Upper lobe of left lung (tissue), 6 donors: ENCODE results near the gene NEDD8. TPM values are rescaled to one million over a fixed set of nuclear protein-coding genes. Genes with fewer than 3 reads are reported as not detected.
"Not testable (repeated sequence)": the region's sequence is repeated elsewhere in the genome, so short reads cannot be mapped to it uniquely, and the experiment has no call there.

Experiments
- ATAC-seq, 2 donors: fragments of 200-7000 bp; cut with Tn5 transposase; one replicate each; pipeline ENCODE4 v1.9.1; 2022; ENCODE audit warnings: mild to moderate bottlenecking in 2 of 2, moderate library complexity in 2 of 2; ENCODE audit not compliant: low FRiP score in 2 of 2
- DNase-seq, 2 donors: peaks; one replicate each; pipeline ENCODE4 v3.0.0-alpha.2; 2019 to 2020
- H3K27ac ChIP-seq, 4 donors: fragments of 200-600 bp; sonication (generic); one replicate each; pipeline ENCODE4 v1.5.1; 2016 to 2019
- H3K27me3 ChIP-seq, 4 donors: fragments of 200-600 bp; sonication (generic); one replicate each; pipeline ENCODE4 v1.5.1; 2017 to 2019
- H3K36me3 ChIP-seq, 4 donors: fragments of 200-600 bp; sonication (generic); one replicate each; pipeline ENCODE4 v1.5.1; 2016 to 2019
- H3K4me1 ChIP-seq, 4 donors: fragments of 200-600 bp; sonication (generic); one replicate each; pipeline ENCODE4 v1.5.1; 2018 to 2019
- H3K4me3 ChIP-seq, 4 donors: fragments of 200-600 bp; sonication (generic); one replicate each; pipeline ENCODE4 v1.5.1; 2017 to 2019; ENCODE audit warnings: mild to moderate bottlenecking in 2 of 4, moderate library complexity in 1 of 4
- H3K9me3 ChIP-seq, 4 donors: fragments of 200-600 bp; sonication (generic); one replicate each; pipeline ENCODE4 v1.5.1; 2018 to 2019
- EP300 ChIP-seq, 4 donors: sonication (generic); formaldehyde crosslinking; IDR thresholded peaks; one replicate each; pipeline ENCODE4 v1.5.1; 2017; ENCODE audit warnings: antibody characterized with exemption in 4 of 4, control low read depth in 2 of 4
- POLR2A ChIP-seq, 4 donors: fragments of 450-650 bp; IDR thresholded peaks; one replicate each; pipeline ENCODE4 v1.5.1; 2016 to 2017; ENCODE audit warnings: antibody characterized with exemption in 4 of 4, mild to moderate bottlenecking in 2 of 4
- POLR2AphosphoS5 ChIP-seq, 2 donors: sonication (generic); formaldehyde crosslinking; IDR thresholded peaks; one replicate each; pipeline ENCODE4 v1.5.1; 2017; ENCODE audit warnings: antibody characterized with exemption in 2 of 2
- WGBS, 2 donors: methylation state at CpG; one replicate each; pipeline ENCODE4 v1.1.5; 2017 to 2018; 5-methylcytosine and 5-hydroxymethylcytosine counted together
- total RNA-seq, 6 donors: library from RNA; depleted of rRNA in 4 of 6; stranded (reverse); fragments of >200 nt in 4 of 6; gene quantifications; one replicate each; pipeline versions ENCODE4 v1.1.0 to v1.2.1, GENCODE V29; 2016 to 2021
- TF ChIP-seq, protein P1 (sequence below), 6 experiments: fragments of 450-650 bp in 4 of 6; fragments of 200-600 bp in 2 of 6; sonication (generic) in 2 of 6; IDR thresholded peaks; one replicate each; pipeline ENCODE4 v1.5.1; 2016 to 2019; ENCODE audit warnings: antibody characterized with exemption in 6 of 6
- donor health status: DM: no; HTN: no; CAD: no; lungs with moderate emphysema.
- donor health status: DM: no; HTN: yes; CAD: no; lungs with severe emphysema.

Gene NEDD8
- total RNA-seq, 6 donors from 2014 or later: 39.8 to 144 (median 121) TPM

DNA sequence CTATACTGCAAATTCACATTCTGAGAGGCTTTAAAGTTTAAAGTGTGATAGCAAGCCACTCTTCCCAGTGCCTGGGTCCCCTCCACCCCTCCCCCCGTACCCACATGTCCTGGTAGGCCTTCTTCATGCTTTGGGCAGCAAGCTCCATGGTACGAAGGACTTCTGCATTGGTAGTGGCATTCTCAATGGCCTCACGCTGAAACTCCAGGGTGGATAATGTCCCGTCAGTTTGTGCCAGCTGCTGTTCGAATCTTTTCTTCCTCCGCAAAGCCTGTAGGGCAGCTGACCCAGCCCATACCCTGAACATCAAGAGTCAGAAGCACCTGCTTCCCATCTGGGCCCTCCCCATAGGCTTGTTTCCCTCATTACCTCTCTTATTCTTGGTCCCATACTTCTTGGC, 20.9 kb downstream of the NEDD8 start:
- TF ChIP-seq POLR2AphosphoS5 (IDR thresholded peaks at IDR 0.05): no peak
- TF ChIP-seq, protein P1, sequence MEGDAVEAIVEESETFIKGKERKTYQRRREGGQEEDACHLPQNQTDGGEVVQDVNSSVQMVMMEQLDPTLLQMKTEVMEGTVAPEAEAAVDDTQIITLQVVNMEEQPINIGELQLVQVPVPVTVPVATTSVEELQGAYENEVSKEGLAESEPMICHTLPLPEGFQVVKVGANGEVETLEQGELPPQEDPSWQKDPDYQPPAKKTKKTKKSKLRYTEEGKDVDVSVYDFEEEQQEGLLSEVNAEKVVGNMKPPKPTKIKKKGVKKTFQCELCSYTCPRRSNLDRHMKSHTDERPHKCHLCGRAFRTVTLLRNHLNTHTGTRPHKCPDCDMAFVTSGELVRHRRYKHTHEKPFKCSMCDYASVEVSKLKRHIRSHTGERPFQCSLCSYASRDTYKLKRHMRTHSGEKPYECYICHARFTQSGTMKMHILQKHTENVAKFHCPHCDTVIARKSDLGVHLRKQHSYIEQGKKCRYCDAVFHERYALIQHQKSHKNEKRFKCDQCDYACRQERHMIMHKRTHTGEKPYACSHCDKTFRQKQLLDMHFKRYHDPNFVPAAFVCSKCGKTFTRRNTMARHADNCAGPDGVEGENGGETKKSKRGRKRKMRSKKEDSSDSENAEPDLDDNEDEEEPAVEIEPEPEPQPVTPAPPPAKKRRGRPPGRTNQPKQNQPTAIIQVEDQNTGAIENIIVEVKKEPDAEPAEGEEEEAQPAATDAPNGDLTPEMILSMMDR (IDR thresholded peaks at IDR 0.05): no peak
- Histone ChIP-seq H3K4me3 (no peak overlapping the region), H3K27ac (no peak overlapping the region), H3K4me1 (peaks cover 18 to 45% (median 26%) of the 10 kb centered on the region in 4 donors), H3K9me3 (no peaks in the 10 kb centered on the region), H3K27me3 (no peaks in the 10 kb centered on the region), H3K36me3 (peaks cover 14 to 52% (median 45%) of the 10 kb centered on the region in 4 donors)
- DNase-seq (no peak), ATAC-seq (no peak)
- 93 to 100% methylated on average over 6 of the region's 6 CpGs for WGBS, 2 donors

DNA sequence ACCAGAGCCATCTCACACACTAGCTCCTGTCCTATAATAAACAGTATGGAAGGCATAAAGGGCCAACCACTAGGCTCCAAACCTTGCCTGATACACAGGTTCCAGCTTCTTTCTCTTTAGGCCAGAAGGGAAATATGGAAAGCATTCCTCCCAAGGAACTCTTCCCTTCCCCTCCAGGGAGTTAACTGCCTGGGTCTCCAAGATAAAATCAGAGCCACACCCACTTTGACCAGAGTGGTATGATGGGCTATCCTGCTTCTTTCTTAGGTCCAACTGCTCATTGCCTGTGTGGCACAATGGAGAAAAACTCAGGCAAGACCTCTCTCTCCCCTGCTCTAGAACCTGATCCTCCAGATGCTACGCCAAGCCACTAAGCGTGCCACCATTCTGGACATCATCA, 24.5 kb downstream of the NEDD8 start:
- ATAC-seq: no peak
- 95 to 100% methylated on average over 2 of the region's 2 CpGs for WGBS, 2 donors
- DNase-seq: no peak
- no peak for TF ChIP-seq EP300 (IDR thresholded peaks at IDR 0.05)
- TF ChIP-seq POLR2A (IDR thresholded peaks at IDR 0.05): no peak
- TF ChIP-seq, protein P1 (IDR thresholded peaks at IDR 0.05): no peak
- no peak for TF ChIP-seq POLR2AphosphoS5 (IDR thresholded peaks at IDR 0.05)
- Histone ChIP-seq H3K27me3 (no peaks in the 10 kb centered on the region), H3K4me1 (peaks cover 0 to 19% (median 5%) of the 10 kb centered on the region in 4 donors), H3K27ac (no peak overlapping the region), H3K36me3 (peaks cover 18 to 69% (median 54%) of the 10 kb centered on the region in 4 donors), H3K4me3 (no peak overlapping the region), H3K9me3 (no peaks in the 10 kb centered on the region)

DNA sequence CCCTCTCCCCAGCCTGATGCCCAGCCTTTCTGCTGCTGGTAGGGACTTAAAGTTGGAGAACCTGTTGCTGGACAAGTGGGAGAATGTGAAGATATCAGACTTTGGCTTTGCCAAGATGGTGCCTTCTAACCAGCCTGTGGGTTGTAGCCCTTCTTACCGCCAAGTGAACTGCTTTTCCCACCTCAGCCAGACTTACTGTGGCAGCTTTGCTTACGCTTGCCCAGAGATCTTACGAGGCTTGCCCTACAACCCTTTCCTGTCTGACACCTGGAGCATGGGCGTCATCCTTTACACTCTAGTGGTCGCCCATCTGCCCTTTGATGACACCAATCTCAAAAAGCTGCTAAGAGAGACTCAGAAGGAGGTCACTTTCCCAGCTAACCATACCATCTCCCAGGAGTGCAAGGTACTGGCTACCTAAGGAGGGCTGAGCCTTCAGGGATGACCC, 25.0 kb downstream of the NEDD8 start:
- peaks cover 18 to 72% (median 55%) of the 10 kb centered on the region in 4 donors for H3K36me3 ChIP-seq
- no peak for ATAC-seq
- WGBS, 2 donors: 90 to 92% methylated on average over 5 of the region's 5 CpGs
- no peaks in the 10 kb centered on the region for H3K27me3 ChIP-seq
- no peak for DNase-seq
- TF ChIP-seq POLR2A (IDR thresholded peaks at IDR 0.05): no peak
- no peaks in the 10 kb centered on the region for H3K9me3 ChIP-seq
- H3K27ac ChIP-seq: no peak overlapping the region
- H3K4me1 ChIP-seq: peaks cover 0 to 14% (median 3%) of the 10 kb centered on the region in 4 donors
- no peak overlapping the region for H3K4me3 ChIP-seq

DNA sequence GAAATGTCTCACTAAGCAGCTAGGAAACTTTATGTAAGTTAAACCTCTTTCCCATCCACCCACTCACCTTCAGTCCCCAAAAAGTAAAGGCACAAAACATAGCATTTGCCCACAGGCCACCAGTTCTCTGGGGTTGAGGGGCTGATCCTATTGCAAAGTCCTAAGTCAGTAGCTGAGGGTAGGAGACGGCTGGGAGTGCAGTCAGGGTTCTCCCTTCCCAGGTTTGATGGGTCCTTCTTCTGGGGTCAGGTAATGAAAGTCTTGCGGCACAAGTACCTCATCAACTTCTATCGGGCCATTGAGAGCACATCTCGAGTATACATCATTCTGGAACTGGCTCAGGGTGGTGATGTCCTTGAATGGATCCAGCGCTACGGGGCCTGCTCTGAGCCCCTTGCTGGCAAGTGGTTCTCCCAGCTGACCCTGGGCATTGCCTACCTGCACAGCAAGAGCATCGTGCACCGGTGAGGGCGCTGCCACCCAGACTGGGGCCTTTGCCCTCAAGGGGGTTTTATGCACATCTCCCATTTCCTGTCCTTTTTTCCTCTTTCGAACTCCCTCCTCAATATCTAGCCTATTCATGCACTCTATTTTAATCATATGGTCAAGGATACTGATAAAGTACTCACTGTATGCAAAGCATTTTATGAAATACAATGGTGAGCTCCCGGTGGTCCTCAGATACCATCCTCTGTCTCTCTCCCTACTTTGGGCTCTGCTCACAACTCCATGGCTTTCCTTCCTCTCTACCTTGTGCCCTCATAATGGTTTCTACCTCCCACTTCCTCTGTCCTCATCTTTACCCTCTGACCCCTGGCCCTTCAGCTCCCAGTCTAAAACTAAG, 25.7 kb downstream of the NEDD8 start:
- TF ChIP-seq, protein P1 (IDR thresholded peaks at IDR 0.05): no peak
- no peak for TF ChIP-seq POLR2AphosphoS5 (IDR thresholded peaks at IDR 0.05)
- no peak for TF ChIP-seq EP300 (IDR thresholded peaks at IDR 0.05)
- TF ChIP-seq POLR2A (IDR thresholded peaks at IDR 0.05): no peak
- ATAC-seq (no peak), DNase-seq (no peak)
- WGBS, 2 donors: 95 to 97% methylated on average over 9 to 11 of the region's 11 CpGs
- Histone ChIP-seq H3K27ac (no peak overlapping the region), H3K27me3 (no peaks in the 10 kb centered on the region), H3K4me1 (peaks cover 0 to 8% (median 2%) of the 10 kb centered on the region in 4 donors), H3K9me3 (no peaks in the 10 kb centered on the region), H3K36me3 (peaks cover 18 to 75% (median 56%) of the 10 kb centered on the region in 4 donors), H3K4me3 (no peak overlapping the region)

- WGBS, 2 donors: 95 to 97% methylated on average over 7 of the region's 7 CpGs
- Histone ChIP-seq H3K9me3 (no peaks in the 10 kb centered on the region), H3K27me3 (no peaks in the 10 kb centered on the region), H3K27ac (no peak overlapping the region), H3K4me3 (no peak overlapping the region), H3K4me1 (no peaks in the 10 kb centered on the region), H3K36me3 (peaks cover 12 to 63% (median 38%) of the 10 kb centered on the region in 4 donors)
- DNase-seq (no peak), ATAC-seq (no peak)
- no peak for TF ChIP-seq EP300 (IDR thresholded peaks at IDR 0.05)
- TF ChIP-seq, protein P1 (IDR thresholded peaks at IDR 0.05): no peak
- TF ChIP-seq POLR2A (IDR thresholded peaks at IDR 0.05): no peak
- TF ChIP-seq POLR2AphosphoS5 (IDR thresholded peaks at IDR 0.05): no peak
Measured at GRCh38 chr14:24204163-24205146, 27.7 kb downstream of the NEDD8 start.

- not testable (repeated sequence) for DNase-seq, H3K4me1 ChIP-seq, H3K27ac ChIP-seq, H3K27me3 ChIP-seq, H3K9me3 ChIP-seq, ATAC-seq, H3K4me3 ChIP-seq
- peaks cover 12 to 60% (median 32%) of the 10 kb centered on the region in 4 donors for H3K36me3 ChIP-seq
- 92 to 96% methylated on average over 16 of the region's 16 CpGs for WGBS, 2 donors
Measured at GRCh38 chr14:24203249-24203886, 28.8 kb downstream of the NEDD8 start.

- DNase-seq, H3K27me3 ChIP-seq, ATAC-seq, H3K27ac ChIP-seq, H3K9me3 ChIP-seq, H3K4me3 ChIP-seq: not testable (repeated sequence)
- 93 to 95% methylated on average over 8 of the region's 8 CpGs for WGBS, 2 donors
- peaks cover 9 to 52% (median 25%) of the 10 kb centered on the region in 4 donors for H3K36me3 ChIP-seq
- peaks cover under 1 to 12% (median 5%) of the 10 kb centered on the region in 4 donors for H3K4me1 ChIP-seq
Measured at GRCh38 chr14:24202538-24202937, 29.6 kb downstream of the NEDD8 start.
